Prostate gland (tissue), 2 donors: ENCODE data around the gene JARID2.

Experiments used
- CTCF ChIP-seq, 4 experiments: fragments of 200-600 bp in 2 of 4; fragments of 450-650 bp in 2 of 4; sonication (generic) in 2 of 4; IDR thresholded peaks; 1 replicate in 3 of 4; 2 replicates in 1 of 4; pipeline ENCODE4 v1.5.1; 2016 to 2019; ENCODE audit warnings: antibody characterized with exemption in 4 of 4, mild to moderate bottlenecking in 2 of 4, moderate library complexity in 2 of 4
- POLR2A ChIP-seq: fragments of 450-650 bp; IDR thresholded peaks from one replicate; pipeline ENCODE4 v1.6.1; 2016; ENCODE audit warnings: antibody characterized with exemption, mild to moderate bottlenecking
- POLR2AphosphoS5 ChIP-seq: sonication (generic); formaldehyde crosslinking; IDR thresholded peaks from one replicate; pipeline ENCODE4 v1.6.1; 2017; ENCODE audit warnings: antibody characterized with exemption

GRCh38 chr6:15462717-15463525 is 217.1 kb downstream of the JARID2 start:
- TF ChIP-seq CTCF (IDR thresholded peaks at IDR 0.05) (no peak), POLR2A (no peak), POLR2AphosphoS5 (no peak)
